IPS-NIHi7 (cell line): ENCODE data around the gene ARL16.
"Not testable (repeated sequence)": the region's sequence is repeated elsewhere in the genome, so short reads cannot be mapped to it uniquely, and the experiment has no call there.

Experiments used
- DNase-seq: peaks from one replicate; pipeline ENCODE4 v3.0.0; 2012; ENCODE audit warnings: mixed read lengths; ENCODE audit errors: extremely low spot score

The ARL16 gene

DNA sequence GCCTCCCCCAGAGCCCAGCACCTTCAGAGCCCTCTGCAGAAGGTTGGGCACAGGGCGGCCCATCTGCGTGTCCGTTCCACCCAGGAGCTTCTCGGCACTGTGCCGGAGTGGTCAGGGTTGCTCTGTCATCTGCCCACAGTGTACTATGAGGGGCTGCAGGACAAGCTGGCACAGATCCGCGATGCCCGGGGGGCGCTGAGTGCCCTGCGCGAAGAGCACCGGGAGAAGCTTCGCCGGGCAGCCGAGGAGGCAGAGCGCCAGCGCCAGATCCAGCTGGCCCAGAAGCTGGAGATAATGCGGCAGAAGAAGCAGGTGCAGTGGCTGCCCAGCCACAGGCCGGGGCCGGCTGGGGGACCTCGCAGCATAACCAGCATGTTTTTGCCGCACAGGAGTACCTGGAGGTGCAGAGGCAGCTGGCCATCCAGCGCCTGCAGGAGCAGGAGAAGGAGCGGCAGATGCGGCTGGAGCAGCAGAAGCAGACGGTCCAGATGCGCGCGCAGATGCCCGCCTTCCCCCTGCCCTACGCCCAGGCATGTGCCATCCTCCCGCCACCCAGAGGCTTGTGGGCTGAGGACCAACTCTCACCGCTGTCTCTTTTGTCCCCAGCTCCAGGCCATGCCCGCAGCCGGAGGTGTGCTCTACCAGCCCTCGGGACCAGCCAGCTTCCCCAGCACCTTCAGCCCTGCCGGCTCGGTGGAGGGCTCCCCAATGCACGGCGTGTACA, 12.8 kb upstream of the ARL16 start:
- DNase-seq: no peak

DNA sequence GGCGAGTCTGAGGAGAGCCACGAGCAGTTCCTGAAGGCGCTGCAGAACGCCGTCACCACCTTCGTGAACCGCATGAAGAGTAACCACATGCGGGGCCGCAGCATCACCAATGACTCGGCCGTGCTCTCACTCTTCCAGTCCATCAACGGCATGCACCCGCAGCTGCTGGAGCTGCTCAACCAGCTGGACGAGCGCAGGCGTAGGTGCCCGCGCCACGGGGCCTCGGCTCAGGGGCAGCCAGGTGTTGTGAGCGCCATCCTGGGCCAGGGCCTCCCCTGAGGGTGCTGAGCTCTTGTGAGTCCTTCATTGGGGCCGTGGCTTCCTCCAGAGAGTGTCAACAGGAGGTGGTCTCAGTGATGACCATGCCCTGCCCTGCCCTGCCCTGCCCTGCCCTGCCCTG, 12.2 kb upstream of the ARL16 start:
- no peak for DNase-seq

DNA sequence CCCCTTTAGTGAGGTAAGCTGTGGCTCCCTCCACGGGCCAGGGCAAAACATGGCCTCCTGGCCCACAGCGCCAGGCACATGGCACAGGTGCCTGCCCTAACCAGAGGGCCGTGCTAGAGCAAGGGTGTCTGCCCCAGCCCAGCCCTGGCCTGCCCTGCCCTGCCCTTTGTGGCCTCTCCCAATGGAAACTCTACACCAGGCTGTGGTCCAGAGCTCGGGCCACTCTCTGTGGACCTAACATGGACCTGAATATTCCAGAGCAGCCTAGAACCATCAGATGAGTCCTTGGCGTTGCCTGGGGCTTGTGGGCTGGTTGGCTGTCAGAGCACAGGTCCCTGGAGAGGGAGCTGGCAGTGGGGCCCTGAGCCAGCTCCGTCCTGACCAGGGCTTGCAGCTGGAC, 11.6 kb upstream of the ARL16 start:
- DNase-seq: no peak

DNA sequence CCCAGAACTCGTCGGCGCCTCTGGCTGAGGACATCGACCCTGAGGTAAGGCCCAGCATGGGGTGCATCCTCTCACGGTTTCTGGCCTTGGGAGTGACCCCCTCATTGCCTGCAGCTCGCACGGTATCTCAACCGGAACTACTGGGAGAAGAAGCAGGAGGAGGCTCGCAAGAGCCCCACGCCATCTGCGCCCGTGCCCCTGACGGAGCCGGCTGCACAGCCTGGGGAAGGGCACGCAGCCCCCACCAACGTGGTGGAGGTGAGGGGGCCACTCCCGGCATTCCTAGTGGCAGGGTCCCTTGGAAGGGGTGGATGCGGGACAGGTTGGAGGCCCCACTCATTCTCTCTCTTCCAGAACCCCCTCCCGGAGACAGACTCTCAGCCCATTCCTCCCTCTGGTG, 11.2 kb upstream of the ARL16 start:
- DNase-seq: no peak

DNA sequence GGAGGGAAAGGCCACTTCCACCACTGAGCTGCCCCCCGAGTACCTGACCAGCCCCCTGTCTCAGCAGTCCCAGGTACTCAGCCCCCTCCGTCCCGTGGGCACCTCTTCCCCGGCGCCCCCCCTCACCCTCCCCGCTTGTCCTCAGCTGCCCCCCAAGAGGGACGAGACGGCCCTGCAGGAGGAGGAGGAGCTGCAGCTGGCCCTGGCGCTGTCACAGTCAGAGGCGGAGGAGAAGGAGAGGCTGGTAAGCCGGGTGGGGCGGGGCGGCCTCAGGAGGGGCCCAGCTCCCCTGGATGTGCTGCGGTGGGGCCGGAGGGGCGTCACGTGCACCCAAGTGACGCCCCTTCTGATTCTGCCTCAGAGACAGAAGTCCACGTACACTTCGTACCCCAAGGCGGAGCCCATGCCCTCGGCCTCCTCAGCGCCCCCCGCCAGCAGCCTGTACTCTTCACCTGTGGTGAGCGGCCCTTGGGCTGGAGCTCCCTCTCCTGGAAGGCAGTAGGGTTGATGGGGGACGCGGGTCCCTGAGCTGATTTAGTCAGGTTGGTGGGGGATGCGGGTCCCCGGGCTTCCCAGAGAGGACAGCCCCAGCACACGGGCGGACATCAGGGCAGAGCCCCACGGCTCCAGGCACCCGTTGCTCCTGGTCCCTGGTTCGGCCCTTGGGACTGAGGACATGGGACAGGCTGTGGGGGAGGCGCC, 10.1 kb upstream of the ARL16 start:
- peak; percentile 62 for DNase-seq

GRCh38 chr17:81691608-81692007, 8.0 kb upstream of the ARL16 start:
- DNase-seq: no peak

- DNase-seq: no peak
Observed at GRCh38 chr17:81691196-81691595, 7.6 kb upstream of the ARL16 start.

GRCh38 chr17:81690549-81690948, 7.0 kb upstream of the ARL16 start:
- no peak for DNase-seq

GRCh38 chr17:81690066-81690465, 6.5 kb upstream of the ARL16 start:
- DNase-seq: no peak

GRCh38 chr17:81688616-81689015, 5.0 kb upstream of the ARL16 start:
- DNase-seq: no peak

- DNase-seq: no peak
Observed at GRCh38 chr17:81687770-81688541, 4.4 kb upstream of the ARL16 start.

- DNase-seq: no peak
Observed at GRCh38 chr17:81686614-81687013, 3.0 kb upstream of the ARL16 start.

DNA sequence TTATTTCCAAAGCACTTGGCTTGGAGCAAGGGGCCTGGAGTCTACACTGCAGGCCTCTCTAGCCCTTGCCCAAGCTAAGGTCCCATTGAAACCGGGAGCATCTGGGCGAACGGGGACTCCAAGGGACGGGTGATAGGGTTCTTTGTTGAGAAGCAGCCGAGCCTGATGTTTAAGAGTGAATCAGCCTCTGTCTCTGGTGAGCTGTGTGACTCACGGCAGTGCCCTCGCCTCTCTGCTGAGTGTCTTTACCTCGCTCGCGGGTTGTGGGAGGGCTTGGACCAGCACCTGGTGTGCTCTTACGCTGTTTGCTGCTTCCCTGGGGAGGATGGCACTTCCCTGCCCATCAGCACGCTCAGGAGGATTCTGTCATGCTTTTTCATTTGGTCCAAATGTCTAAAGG, 1.5 kb upstream of the ARL16 start:
- no peak for DNase-seq

- no peak for DNase-seq
Observed at GRCh38 chr17:81684442-81684911, 880 bp upstream of the ARL16 start.

DNA sequence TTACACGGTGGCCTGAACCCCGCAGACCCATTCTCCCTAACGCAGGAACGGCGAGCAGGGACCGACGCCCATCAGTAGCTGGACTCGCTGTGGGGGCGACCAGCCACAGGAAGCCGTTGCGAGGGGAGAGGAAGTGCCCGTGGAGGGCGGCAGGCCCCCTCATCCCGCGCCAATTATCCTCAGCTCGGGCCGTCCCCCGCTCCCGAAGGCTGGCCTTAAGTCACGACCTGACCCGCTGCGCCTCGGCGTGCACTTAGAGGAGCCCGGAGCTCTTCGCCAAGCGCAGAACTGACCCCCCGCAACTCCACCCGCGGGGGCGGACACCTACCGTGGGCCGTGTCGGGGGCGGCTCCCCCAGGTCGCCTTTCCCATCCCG, 401 bp downstream of the ARL16 start:
- no peak for DNase-seq

GRCh38 chr17:81682565-81683207, 911 bp downstream of the ARL16 start:
- no peak for DNase-seq

DNA sequence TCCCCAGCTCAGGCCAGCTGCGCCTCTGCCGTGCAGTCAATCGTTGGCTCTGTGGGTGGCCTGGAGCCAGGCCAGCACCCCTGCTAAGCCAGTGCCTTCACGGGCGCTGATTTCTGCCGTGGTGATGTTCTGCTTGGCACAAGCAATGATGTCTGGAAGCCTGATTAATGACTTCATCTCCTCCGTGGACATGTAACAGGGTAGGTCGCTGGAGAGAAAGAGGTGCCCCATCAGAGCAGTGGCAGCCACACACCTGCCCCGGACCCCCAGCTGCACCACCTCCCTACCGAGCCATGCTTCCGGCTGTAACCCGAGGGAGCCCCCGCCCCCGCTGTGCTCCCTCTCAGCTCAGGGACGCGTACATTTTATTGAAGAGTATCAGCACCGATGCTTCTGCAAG, 1.9 kb downstream of the ARL16 start:
- DNase-seq: no peak

GRCh38 chr17:81680150-81680549, 3.4 kb downstream of the ARL16 start:
- DNase-seq: no peak

DNA sequence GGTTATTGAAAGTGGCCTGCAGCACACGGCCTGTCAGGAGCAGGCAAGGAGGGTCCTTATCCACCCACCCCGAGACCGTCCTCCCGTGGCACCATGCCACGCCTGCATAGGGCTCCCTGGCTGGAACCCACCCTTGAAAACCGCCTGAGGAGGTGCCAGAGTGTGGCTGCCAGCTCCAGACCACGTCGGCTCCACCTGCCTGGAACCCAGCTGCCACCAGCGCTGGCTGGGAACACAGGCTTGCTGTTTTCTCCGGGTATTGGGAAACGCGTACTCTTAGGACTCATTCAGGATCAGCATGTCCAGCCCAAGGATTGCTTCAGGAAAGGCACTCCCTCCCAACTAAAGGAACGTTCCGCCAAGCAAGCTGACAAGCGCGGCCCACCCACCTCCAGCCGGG, 6.7 kb downstream of the ARL16 start:
- DNase-seq: no peak

DNA sequence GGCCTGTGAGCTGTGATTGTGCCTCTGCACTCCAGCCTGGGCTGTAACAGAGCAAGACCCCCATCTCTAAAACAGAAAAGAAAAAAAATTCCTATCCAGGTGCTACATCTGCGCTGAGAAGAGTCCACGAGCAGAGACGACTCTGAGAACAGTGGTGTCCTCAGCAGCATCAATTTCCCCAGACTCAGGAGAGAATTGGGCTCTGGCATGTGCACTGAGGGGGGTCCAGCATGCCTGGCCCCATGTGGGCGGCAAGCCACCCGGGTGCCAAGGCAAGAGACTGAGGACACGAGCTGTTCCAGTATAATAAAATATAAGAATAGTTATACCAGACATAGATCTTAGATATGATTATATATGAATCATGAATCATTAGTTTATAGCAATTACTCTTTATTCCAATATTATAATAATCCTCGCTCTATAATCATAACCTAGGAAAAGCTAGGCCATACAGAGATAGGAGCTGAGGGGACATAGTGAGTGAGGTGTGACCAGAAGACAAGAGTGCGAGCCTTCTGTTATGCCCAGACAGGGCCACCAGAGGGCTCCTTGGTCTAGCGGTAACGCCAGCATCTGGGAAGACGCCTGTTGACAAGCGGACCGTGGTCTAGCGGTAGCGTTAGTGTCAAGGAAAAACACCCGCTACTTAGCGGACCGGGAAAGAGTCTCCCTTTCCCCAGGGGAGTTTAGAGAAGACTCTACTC, 7.9 kb downstream of the ARL16 start:
- not testable (repeated sequence) for DNase-seq

- DNase-seq: no peak
Observed at GRCh38 chr17:81673561-81674258, 9.9 kb downstream of the ARL16 start.
